Measurements from ENCODE around the gene BCL2.
A peak's percentile ranks its signal among the peaks of the same experiment; 100 is the strongest.

Gene BCL2

DNA sequence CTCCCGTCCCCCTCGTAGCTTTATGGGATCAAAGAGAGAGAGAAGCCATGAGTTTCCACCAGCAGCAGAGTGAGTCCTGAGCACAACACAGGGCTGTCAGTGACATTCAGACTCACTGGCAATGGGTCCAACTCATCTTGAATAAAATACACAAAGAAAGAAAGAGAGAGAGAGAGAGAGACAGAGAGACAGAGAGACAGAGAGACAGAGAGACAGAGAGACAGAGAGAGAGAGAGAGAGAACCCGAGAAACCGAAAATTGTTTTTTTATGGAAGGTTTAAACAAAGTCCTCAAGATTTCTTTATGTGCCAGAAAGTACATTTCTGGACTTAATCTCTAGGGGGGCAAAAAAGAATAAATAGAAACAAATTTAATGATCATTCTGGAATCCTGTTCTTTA, 11.5 kb upstream of the BCL2 start:
- no peak overlapping the region for H3K4me3 ChIP-seq (ENCODE audit: low read depth, low read length)
- no peak for DNase-seq (ENCODE audit: low read depth, low spot score)
- TF ChIP-seq, protein P1, sequence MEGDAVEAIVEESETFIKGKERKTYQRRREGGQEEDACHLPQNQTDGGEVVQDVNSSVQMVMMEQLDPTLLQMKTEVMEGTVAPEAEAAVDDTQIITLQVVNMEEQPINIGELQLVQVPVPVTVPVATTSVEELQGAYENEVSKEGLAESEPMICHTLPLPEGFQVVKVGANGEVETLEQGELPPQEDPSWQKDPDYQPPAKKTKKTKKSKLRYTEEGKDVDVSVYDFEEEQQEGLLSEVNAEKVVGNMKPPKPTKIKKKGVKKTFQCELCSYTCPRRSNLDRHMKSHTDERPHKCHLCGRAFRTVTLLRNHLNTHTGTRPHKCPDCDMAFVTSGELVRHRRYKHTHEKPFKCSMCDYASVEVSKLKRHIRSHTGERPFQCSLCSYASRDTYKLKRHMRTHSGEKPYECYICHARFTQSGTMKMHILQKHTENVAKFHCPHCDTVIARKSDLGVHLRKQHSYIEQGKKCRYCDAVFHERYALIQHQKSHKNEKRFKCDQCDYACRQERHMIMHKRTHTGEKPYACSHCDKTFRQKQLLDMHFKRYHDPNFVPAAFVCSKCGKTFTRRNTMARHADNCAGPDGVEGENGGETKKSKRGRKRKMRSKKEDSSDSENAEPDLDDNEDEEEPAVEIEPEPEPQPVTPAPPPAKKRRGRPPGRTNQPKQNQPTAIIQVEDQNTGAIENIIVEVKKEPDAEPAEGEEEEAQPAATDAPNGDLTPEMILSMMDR (IDR thresholded peaks at IDR 0.05; ENCODE audit: insufficient read depth, low read length, missing control alignments), result no peak
- ChIA-PET CTCF (interaction anchor here (1.0 to 2.2 kb wide), 3 partner anchors 199 to 905 kb away, joined by 3 to 9 read pairs (median 6); no protein-coding TSS in a partner anchor), POLR2A (no interaction called here)

DNA sequence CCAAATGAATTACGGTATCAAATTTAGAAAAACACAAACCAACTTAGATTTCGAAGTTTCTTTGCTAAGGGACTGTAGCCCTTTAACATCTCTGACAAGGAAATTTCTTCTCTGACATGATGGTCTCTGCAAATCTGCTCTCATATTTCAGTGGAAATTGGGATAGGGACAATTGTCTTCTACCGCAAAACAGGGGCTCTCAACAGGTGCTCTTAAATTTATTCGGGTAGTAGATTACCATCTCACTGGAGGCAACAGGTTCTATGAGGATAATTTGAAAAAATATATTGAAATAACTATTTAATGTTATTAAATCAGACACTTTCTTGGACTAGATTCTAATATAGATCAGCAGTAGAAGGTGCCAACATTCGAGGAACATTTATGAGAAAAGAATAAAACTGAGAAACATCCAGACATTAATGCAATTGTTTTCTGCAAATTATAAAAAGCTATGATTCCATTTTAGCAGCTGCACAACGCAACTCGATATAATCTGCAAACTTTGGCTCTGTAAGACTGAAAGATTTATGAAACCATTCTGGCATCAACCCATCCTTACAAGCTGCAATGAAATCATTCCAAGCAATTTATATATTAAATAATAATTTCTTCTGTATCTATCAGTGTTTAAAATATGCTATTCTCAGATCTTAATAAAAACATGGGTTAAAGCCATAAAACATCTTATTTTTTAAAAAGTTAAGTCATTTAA, 10.0 kb upstream of the BCL2 start:
- H3K4me3 ChIP-seq (ENCODE audit: low read depth, low read length), result no peak overlapping the region
- ChIA-PET POLR2A (no interaction called here), CTCF (interaction anchor here (1.1 to 2.2 kb wide), 5 partner anchors 10 to 904 kb away, joined by 3 to 9 read pairs (median 3); partner anchors contain the start of gene BCL2)
- DNase-seq (ENCODE audit: low read depth, low spot score), result no peak
- TF ChIP-seq, protein P1 (IDR thresholded peaks at IDR 0.05; ENCODE audit: insufficient read depth, low read length, missing control alignments), result no peak

DNA sequence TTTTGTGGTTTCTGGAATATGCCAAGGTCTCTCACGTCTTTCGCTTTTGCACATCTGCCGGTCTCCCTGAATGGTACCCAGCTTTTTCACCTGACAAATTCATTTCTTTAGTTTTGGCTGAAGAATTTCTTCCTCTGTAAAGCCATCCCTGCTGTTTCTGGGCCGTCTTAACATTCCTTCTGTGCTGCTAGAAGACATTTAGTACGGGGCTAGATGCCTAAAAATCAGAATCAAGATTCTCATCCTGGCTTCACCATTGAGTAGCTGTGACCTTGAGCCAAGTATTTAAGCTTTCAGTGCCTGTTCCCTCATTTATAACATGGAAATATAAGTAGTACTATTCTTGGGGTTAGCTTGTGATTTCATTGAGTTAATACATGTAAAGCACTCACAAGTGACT, 6.4 kb upstream of the BCL2 start:
- TF ChIP-seq, protein P1 (IDR thresholded peaks at IDR 0.05; ENCODE audit: insufficient read depth, low read length, missing control alignments), result no peak
- DNase-seq (ENCODE audit: low read depth, low spot score), result no peak
- no peak overlapping the region for H3K4me3 ChIP-seq (ENCODE audit: low read depth, low read length)
- ChIA-PET POLR2A (no interaction called here), CTCF (interaction anchor here (1.6 to 8.9 kb wide), 8 partner anchors 9 to 307 kb away, joined by 6 to 287 read pairs (median 32); no protein-coding TSS in a partner anchor)

DNA sequence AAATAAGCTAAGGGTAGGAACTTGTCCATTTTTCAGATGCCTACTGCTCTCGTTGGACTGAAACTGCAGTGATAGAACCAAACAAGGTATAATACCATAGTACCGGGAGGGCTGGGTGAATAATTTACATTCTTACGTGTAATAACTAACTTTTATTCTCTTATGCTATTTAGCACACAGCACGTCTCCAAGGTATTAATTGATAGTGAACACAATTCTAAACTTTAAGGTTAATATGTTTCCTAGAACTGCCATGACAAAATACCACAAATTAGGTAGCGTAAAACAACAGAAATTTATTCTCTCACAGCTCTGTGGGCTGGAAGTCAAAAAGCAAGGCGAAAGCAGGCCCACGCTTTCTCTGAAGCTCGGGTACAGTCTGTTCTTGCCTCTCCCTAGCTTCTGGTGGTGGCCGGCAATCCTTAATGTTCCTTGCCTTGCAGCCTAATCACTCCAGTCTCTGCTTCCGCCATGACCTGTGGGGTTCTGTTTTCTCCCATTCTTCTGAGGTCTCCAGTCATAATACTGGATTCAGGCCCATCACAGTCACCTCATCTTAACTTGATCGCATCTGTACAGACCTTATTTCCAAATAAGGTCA, 5.6 kb upstream of the BCL2 start:
- no peak overlapping the region for H3K4me3 ChIP-seq (ENCODE audit: low read depth, low read length)
- ChIA-PET POLR2A (no interaction called here), CTCF (interaction anchor here (0.7 to 8.9 kb wide), 9 partner anchors 10 to 739 kb away, joined by 3 to 287 read pairs (median 26); no protein-coding TSS in a partner anchor)
- DNase-seq (ENCODE audit: low read depth, low spot score), result no peak
- TF ChIP-seq, protein P1 (IDR thresholded peaks at IDR 0.05; ENCODE audit: insufficient read depth, low read length, missing control alignments), result no peak

DNA sequence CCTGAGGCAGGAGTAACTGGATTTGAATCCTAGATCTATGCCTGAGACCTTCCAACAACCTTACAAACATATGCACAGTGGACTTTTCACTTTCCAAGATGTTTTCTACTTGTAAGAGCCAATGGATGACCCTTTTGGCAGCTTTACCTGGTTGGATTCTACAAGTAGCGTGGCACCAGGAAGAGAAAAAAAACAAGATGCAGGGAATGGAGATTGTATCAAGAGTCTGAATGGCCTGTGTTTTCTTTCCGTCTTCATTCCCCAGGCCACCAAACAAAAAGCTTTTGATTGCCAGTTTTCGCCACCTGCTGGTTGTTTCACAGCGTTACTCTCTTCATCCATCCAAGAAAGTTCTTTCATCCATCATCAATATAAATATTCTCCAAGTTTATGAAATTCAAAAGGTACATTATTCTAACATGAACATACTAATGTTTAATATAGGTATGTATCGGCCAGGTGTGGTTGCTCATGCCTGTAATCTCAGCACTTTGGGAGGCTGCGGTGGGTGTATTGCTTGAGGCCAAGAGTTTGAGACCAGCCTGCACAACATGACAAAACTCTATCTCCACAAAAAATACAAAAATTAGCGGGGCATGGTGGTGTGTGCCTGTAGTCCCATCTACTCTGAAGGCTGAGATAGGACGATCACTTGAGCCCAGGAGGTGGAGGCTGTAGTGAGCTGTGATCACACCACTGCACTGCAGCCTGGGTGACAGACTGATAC, 3.5 kb upstream of the BCL2 start:
- ChIA-PET CTCF (interaction anchor here (0.6 to 8.9 kb wide), 40 partner anchors 9 to 324 kb away, joined by 3 to 287 read pairs (median 5); no protein-coding TSS in a partner anchor), POLR2A (interaction anchor here (0.6 to 0.7 kb wide), 2 partner anchors 199 to 307 kb away, joined by 3 read pairs; no protein-coding TSS in a partner anchor)
- DNase-seq (ENCODE audit: low read depth, low spot score), result peak; percentile 24
- TF ChIP-seq, protein P1 (IDR thresholded peaks at IDR 0.05; ENCODE audit: insufficient read depth, low read length, missing control alignments), result peak; percentile 63
- H3K4me3 ChIP-seq (ENCODE audit: low read depth, low read length), result no peak overlapping the region

Data from AG04449 (cell line).